HCT116 (cell line): Measurements from ENCODE around the gene MAP1LC3B2. TPM values are rescaled to one million over a fixed set of nuclear protein-coding genes. Genes with fewer than 3 reads are reported as not detected.
A peak's percentile ranks its signal among the peaks of the same experiment; 100 is the strongest.

Source experiments
- ATAC-seq: fragments of 200-7000 bp; cut with Tn5 transposase; 2 replicates; pipeline ENCODE4 v1.9.1; 2020; ENCODE audit warnings: mild to moderate bottlenecking, moderate library complexity
- BruUV-seq: library from RNA; stranded (reverse); fragments of 400-500 nt; replicated peaks from 2 replicates; lab custom pipeline; 2021; lab: Mats Ljungman, UMichigan
- CTCF ChIA-PET: fragments of 300-600 bp; sonication (Branson Sonifier 250); formaldehyde crosslinking; loops from one replicate; lab custom pipeline; 2021; ENCODE audit warnings: antibody characterized with exemption; lab: Charles Lee
- POLR2A ChIA-PET: fragments of 300-600, 350-600 bp; sonication (Branson Sonifier 250); formaldehyde crosslinking; loops from one replicate; lab custom pipeline; 2021; ENCODE audit warnings: antibody characterized with exemption; lab: Charles Lee
- RAD21 ChIA-PET, 2 experiments: fragments of 300-600 bp; sonication (Branson Sonifier 250); formaldehyde crosslinking; loops; one replicate each; lab custom pipeline; 2023; ENCODE audit warnings: low total read pairs in 2 of 2; ENCODE audit not compliant: uncharacterized antibody in 2 of 2, unreplicated experiment in 2 of 2, low non-redundant PET in 1 of 2; lab: Charles Lee
- DNase-seq: peaks from one replicate; pipeline ENCODE4 v3.0.0-alpha.2; 2010; ENCODE audit warnings: low read depth, low spot score
- H2AFZ ChIP-seq: fragments of 200-600 bp; shearing (Covaris generic), sonication (generic); 2 replicates; pipeline ENCODE4 v1.6.1; 2017; ENCODE audit warnings: low read depth, mixed run types, mixed read lengths, antibody characterized with exemption, low read length; ENCODE audit not compliant: poor library complexity, severe bottlenecking
- H3K27ac ChIP-seq: 2 replicates; pipeline ENCODE4 v1.5.1; 2012; ENCODE audit warnings: low read depth, low read length
- H3K27me3 ChIP-seq: fragments of 200-600 bp; sonication (generic); 2 replicates; pipeline ENCODE4 v1.6.1; 2016; ENCODE audit warnings: mixed run types, low read length, mixed read lengths; ENCODE audit not compliant: insufficient read depth
- H3K36me3 ChIP-seq, 2 experiments: fragments of 200-500 bp in 1 of 2; fragments of 200-600 bp in 1 of 2; sonication (Bioruptor generic) in 1 of 2; sonication (generic) in 1 of 2; 2 replicates each; pipeline versions ENCODE4 v1.5.1 to v1.6.1; 2014 to 2016; ENCODE audit warnings: low read length in 2 of 2, inconsistent platforms in 1 of 2, mixed read lengths in 1 of 2, mixed run types in 1 of 2; ENCODE audit not compliant: insufficient read depth in 2 of 2, control insufficient read depth in 1 of 2
- H3K4me1 ChIP-seq, 2 experiments: fragments of 200-600 bp in 1 of 2; sonication (generic) in 1 of 2; 2 replicates each; pipeline versions ENCODE4 v1.5.1 to v1.6.1; 2012 to 2017; ENCODE audit warnings: low read length in 2 of 2, inconsistent platforms in 1 of 2, mild to moderate bottlenecking in 1 of 2, mixed read lengths in 1 of 2, mixed run types in 1 of 2, moderate library complexity in 1 of 2; ENCODE audit not compliant: insufficient read depth in 2 of 2, control insufficient read depth in 1 of 2
- H3K4me2 ChIP-seq: fragments of 200-600 bp; sonication (generic); 2 replicates; pipeline ENCODE4 v1.6.1; 2017; ENCODE audit warnings: mixed run types, low read length, mixed read lengths
- H3K4me3 ChIP-seq, 2 experiments: fragments of 200-600 bp in 1 of 2; sonication (generic) in 1 of 2; replicated peaks in 1 of 2; 2 replicates each; pipeline ENCODE4 v1.5.1; 2011 to 2016; ENCODE audit warnings: low read length in 2 of 2, control low read depth in 1 of 2, low read depth in 1 of 2, mild to moderate bottlenecking in 1 of 2, mixed read lengths in 1 of 2, mixed run types in 1 of 2
- H3K79me2 ChIP-seq: fragments of 200-600 bp; sonication (generic); 2 replicates; pipeline ENCODE4 v1.6.1; 2017; ENCODE audit warnings: mild to moderate bottlenecking, mixed run types, low read length, moderate library complexity, mixed read lengths; ENCODE audit not compliant: insufficient read depth
- H3K9ac ChIP-seq: fragments of 200-600 bp; sonication (generic); 2 replicates; pipeline ENCODE4 v1.6.1; 2016; ENCODE audit warnings: low read length, mixed read lengths
- H3K9me2 ChIP-seq: fragments of 200-600 bp; sonication (generic), shearing (Covaris generic); 2 replicates; pipeline ENCODE4 v1.6.1; 2017; ENCODE audit warnings: mixed run types, mild to moderate bottlenecking, moderate library complexity; ENCODE audit not compliant: insufficient read depth
- H3K9me3 ChIP-seq, 2 experiments: fragments of 200-500 bp in 1 of 2; fragments of 200-600 bp in 1 of 2; sonication (Bioruptor generic) in 1 of 2; sonication (generic) in 1 of 2; 2 replicates each; pipeline ENCODE4 v1.6.1; 2014 to 2017; ENCODE audit warnings: low read length in 2 of 2, mixed read lengths in 2 of 2, inconsistent platforms in 1 of 2, low read depth in 1 of 2, mild to moderate bottlenecking in 1 of 2, mixed run types in 1 of 2, moderate library complexity in 1 of 2; ENCODE audit not compliant: control insufficient read depth in 1 of 2, insufficient read depth in 1 of 2
- H4K20me1 ChIP-seq: fragments of 200-600 bp; sonication (generic), shearing (Covaris generic); 2 replicates; pipeline ENCODE4 v1.6.1; 2017; ENCODE audit warnings: mixed run types, mild to moderate bottlenecking, moderate library complexity; ENCODE audit not compliant: insufficient read depth
- CBX3 ChIP-seq: IDR thresholded peaks from 2 replicates; pipeline ENCODE4 v1.6.1; 2012; ENCODE audit warnings: low read depth
- EZH2phosphoT487 ChIP-seq: fragments of 200-600 bp; IDR thresholded peaks from 2 replicates; pipeline ENCODE4 v1.6.1; 2018; ENCODE audit warnings: antibody characterized with exemption, borderline replicate concordance
- FOSL1 ChIP-seq: IDR thresholded peaks from 2 replicates; pipeline ENCODE4 v1.6.1; 2012; ENCODE audit warnings: low read depth
- POLR2AphosphoS5 ChIP-seq: IDR thresholded peaks from 2 replicates; pipeline ENCODE4 v1.6.1; 2011; ENCODE audit warnings: mild to moderate bottlenecking, low read depth, low read length, moderate library complexity
- RAD21 ChIP-seq: IDR thresholded peaks from 2 replicates; pipeline ENCODE4 v1.6.1; 2012; ENCODE audit warnings: low read depth, mild to moderate bottlenecking
- TCF7L2 ChIP-seq: IDR thresholded peaks from 2 replicates; pipeline ENCODE4 v1.7.0; 2011; ENCODE audit warnings: borderline replicate concordance, inconsistent platforms; ENCODE audit not compliant: insufficient read depth, insufficient read length; ENCODE audit errors: extremely low read depth
- YY1 ChIP-seq: IDR thresholded peaks from 2 replicates; pipeline ENCODE4 v1.6.1; 2011; ENCODE audit warnings: low read length, low read depth, moderate library complexity, mild to moderate bottlenecking; ENCODE audit not compliant: insufficient replicate concordance; ENCODE audit errors: extremely low read depth
- ZNF274 ChIP-seq: fragments of 200-500 bp; sonication (Bioruptor generic); IDR thresholded peaks from 2 replicates; pipeline ENCODE4 v1.6.1; 2014; ENCODE audit warnings: mild to moderate bottlenecking, low read depth, low read length, inconsistent platforms
- intact Hi-C: fragments of 100-400 bp; cut with micrococcal nuclease; formaldehyde crosslinking; loops from 2 replicates; pipeline ENCODE4 v1.10.0; 2022
- total RNA-seq: library from RNA; stranded (reverse); gene quantifications from one replicate; pipeline ENCODE4 v1.2.1, GENCODE V29; 2021; ENCODE audit not compliant: unreplicated experiment
- TF ChIP-seq, protein P1 (sequence below): IDR thresholded peaks from 2 replicates; pipeline ENCODE4 v1.6.1; 2011; ENCODE audit warnings: mild to moderate bottlenecking, low read length, moderate library complexity; ENCODE audit not compliant: insufficient replicate concordance; ENCODE audit errors: extremely low read depth
- TF ChIP-seq, protein P2 (sequence below): IDR thresholded peaks from 2 replicates; pipeline ENCODE4 v1.6.1; 2012
- TF ChIP-seq, protein P3 (sequence below), 3 experiments: fragments of 200-600 bp in 1 of 3; sonication (generic) in 1 of 3; IDR thresholded peaks in 2 of 3; conservative IDR thresholded peaks in 1 of 3; 2 replicates each; pipeline ENCODE4 v1.5.1; 2012 to 2017; ENCODE audit warnings: low read depth in 2 of 3, low read length in 2 of 3, antibody characterized with exemption in 1 of 3, borderline replicate concordance in 1 of 3, control low read depth in 1 of 3, mild to moderate bottlenecking in 1 of 3, mixed read lengths in 1 of 3, mixed run types in 1 of 3, moderate library complexity in 1 of 3; ENCODE audit not compliant: insufficient read depth in 1 of 3
- TF ChIP-seq, protein P4 (sequence below): IDR thresholded peaks from 2 replicates; pipeline ENCODE4 v1.6.1; 2012

Gene MAP1LC3B2
- total RNA-seq, 1 experiment from 2014 or later: 4.7 TPM

DNA sequence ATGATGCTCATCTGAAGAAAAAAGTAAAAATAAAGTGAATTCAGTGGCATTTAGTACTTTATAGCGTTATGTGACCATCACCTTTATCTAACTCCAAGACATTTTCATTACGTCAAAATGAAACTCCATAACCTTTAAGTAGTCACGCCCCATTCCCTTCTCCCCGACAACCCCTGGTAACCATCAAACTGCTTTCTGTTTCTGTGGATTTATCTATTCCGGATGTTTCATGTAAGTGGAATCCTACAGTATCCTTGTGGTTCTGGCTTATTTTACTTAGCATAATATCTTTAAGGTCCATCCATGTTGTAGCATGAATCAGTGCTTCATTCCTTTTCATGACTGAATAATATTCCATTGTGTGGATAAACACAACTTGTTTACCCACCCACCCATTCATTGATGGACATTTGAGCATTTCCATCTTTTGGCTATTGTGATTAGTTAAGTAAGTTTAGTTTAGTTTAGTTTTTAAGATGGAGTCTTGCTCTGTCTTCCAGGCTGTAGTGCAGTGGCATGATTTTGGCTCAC lies 18.5 kb upstream of the MAP1LC3B2 start:
- TF ChIP-seq, protein P1, sequence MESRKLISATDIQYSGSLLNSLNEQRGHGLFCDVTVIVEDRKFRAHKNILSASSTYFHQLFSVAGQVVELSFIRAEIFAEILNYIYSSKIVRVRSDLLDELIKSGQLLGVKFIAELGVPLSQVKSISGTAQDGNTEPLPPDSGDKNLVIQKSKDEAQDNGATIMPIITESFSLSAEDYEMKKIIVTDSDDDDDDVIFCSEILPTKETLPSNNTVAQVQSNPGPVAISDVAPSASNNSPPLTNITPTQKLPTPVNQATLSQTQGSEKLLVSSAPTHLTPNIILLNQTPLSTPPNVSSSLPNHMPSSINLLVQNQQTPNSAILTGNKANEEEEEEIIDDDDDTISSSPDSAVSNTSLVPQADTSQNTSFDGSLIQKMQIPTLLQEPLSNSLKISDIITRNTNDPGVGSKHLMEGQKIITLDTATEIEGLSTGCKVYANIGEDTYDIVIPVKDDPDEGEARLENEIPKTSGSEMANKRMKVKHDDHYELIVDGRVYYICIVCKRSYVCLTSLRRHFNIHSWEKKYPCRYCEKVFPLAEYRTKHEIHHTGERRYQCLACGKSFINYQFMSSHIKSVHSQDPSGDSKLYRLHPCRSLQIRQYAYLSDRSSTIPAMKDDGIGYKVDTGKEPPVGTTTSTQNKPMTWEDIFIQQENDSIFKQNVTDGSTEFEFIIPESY: no peak
- no peak for TF ChIP-seq CBX3
- no peak for TF ChIP-seq TCF7L2
- TF ChIP-seq, all 23 proteins: peak for 0
- Histone ChIP-seq H3K9ac (no peak overlapping the region), H3K9me3 (no peaks in the 10 kb centered on the region), H3K4me3 (no peak overlapping the region), H3K79me2 (no peaks in the 10 kb centered on the region), H4K20me1 (no peaks in the 10 kb centered on the region), H2AFZ (no peak overlapping the region), H3K4me2 (peak overlapping the region; percentile 48), H3K27me3 (no peaks in the 10 kb centered on the region), H3K9me2 (no peaks in the 10 kb centered on the region), H3K36me3 (no peaks in the 10 kb centered on the region), H3K27ac (no peak overlapping the region), H3K4me1 (peaks cover 49 to 68% of the 10 kb centered on the region in 2 experiments)
- POLR2A ChIA-PET: no interaction called here
- RAD21 ChIA-PET: no interaction called here
- ATAC-seq: no peak
- CTCF ChIA-PET: no interaction called here
- intact Hi-C loops: no loop called here
- DNase-seq: no peak
- BruUV-seq: no TSS peak

DNA sequence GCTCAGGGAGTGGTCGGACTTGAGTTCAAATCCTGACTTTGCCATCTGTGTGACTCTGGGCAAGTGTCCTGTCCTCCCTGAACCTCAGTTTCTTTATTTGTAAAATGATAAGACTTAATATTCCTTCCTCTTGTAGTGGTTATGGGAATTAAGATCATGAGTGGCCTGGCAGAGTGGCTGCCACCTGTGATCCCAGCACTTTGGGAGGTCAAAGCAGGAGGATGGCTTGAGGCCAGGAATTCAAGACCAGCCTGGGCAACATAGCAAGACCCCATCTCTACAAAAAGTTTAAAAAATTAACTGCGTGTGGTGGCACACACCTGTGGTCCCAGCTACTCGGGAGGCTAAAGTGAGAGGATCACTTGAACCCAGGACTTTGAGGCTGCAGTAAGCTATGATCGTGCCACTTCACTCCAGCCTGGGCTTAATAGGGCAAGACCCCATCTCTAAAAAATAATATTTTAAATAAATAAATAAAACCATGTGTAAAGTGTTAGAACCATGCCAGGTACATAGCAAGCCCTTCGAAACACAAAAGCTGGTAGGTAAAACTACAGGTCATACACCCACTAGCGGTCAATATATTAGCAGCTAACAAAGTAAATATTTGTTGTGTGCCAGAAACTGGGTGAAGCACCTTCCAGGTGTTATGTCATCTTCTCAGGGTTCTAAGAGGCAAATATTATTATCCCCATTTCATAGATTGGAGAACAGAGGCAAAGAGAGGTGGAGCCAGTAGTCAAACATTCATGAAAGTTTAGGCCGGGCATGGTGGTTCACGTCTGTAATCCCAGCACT lies 17.4 kb upstream of the MAP1LC3B2 start:
- H3K9me3 ChIP-seq: no peaks in the 10 kb centered on the region
- no peak for ATAC-seq
- POLR2A ChIA-PET: no interaction called here
- no TSS peak for BruUV-seq
- no peak overlapping the region for H3K4me3 ChIP-seq
- H3K79me2 ChIP-seq: no peaks in the 10 kb centered on the region
- no peaks in the 10 kb centered on the region for H3K36me3 ChIP-seq
- intact Hi-C loops: no loop called here
- DNase-seq: no peak
- peaks cover 47 to 59% of the 10 kb centered on the region in 2 experiments for H3K4me1 ChIP-seq
- no peaks in the 10 kb centered on the region for H3K27me3 ChIP-seq
- H2AFZ ChIP-seq: no peak overlapping the region
- CTCF ChIA-PET: interaction anchor here (1.3 kb wide), 1 partner anchor 8 kb away, joined by 3 read pairs; no protein-coding TSS in a partner anchor
- H3K27ac ChIP-seq: no peak overlapping the region; the same call in 1 of the 2 replicates
- RAD21 ChIA-PET: no interaction called here
- peak overlapping the region; percentile 36 for H3K4me2 ChIP-seq
- H3K9ac ChIP-seq: no peak overlapping the region
- H4K20me1 ChIP-seq: no peaks in the 10 kb centered on the region
- H3K9me2 ChIP-seq: no peaks in the 10 kb centered on the region
- TF ChIP-seq FOSL1 (no peak), ZNF274 (no peak), TCF7L2 (no peak), CBX3 (no peak), POLR2AphosphoS5 (no peak), EZH2phosphoT487 (no peak), RAD21 (no peak), YY1 (no peak)
- TF ChIP-seq, protein P2, sequence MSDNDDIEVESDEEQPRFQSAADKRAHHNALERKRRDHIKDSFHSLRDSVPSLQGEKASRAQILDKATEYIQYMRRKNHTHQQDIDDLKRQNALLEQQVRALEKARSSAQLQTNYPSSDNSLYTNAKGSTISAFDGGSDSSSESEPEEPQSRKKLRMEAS: no peak
- TF ChIP-seq, protein P3, sequence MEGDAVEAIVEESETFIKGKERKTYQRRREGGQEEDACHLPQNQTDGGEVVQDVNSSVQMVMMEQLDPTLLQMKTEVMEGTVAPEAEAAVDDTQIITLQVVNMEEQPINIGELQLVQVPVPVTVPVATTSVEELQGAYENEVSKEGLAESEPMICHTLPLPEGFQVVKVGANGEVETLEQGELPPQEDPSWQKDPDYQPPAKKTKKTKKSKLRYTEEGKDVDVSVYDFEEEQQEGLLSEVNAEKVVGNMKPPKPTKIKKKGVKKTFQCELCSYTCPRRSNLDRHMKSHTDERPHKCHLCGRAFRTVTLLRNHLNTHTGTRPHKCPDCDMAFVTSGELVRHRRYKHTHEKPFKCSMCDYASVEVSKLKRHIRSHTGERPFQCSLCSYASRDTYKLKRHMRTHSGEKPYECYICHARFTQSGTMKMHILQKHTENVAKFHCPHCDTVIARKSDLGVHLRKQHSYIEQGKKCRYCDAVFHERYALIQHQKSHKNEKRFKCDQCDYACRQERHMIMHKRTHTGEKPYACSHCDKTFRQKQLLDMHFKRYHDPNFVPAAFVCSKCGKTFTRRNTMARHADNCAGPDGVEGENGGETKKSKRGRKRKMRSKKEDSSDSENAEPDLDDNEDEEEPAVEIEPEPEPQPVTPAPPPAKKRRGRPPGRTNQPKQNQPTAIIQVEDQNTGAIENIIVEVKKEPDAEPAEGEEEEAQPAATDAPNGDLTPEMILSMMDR (IDR thresholded peaks at IDR 0.05 in 2 of 3, conservative IDR thresholded peaks at IDR 0.05 in 1 of 3; ENCODE audit: borderline replicate concordance in 1 of 3, insufficient read depth in 1 of 3, low read depth in 2 of 3, low read length in 2 of 3): no peak
- TF ChIP-seq, protein P4, sequence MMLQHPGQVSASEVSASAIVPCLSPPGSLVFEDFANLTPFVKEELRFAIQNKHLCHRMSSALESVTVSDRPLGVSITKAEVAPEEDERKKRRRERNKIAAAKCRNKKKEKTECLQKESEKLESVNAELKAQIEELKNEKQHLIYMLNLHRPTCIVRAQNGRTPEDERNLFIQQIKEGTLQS: no peak
